Measurements from ENCODE around the gene PLK5.
A peak's percentile ranks its signal among the peaks of the same experiment; 100 is the strongest.

Gene PLK5

GRCh38 chr19:1488282-1488601, 35.6 kb upstream of the PLK5 start:
- H3K4me3 ChIP-seq (ENCODE audit: low read depth, low read length) = no peak overlapping the region
- no peak for DNase-seq (ENCODE audit: low read depth)
- no peak for TF ChIP-seq CTCF (IDR thresholded peaks at IDR 0.05; ENCODE audit: control insufficient read depth, extremely low read depth, insufficient read depth)

GRCh38 chr19:1489463-1490310, 34.2 kb upstream of the PLK5 start:
- H3K4me3 ChIP-seq (ENCODE audit: low read depth, low read length) = peak overlapping the region; percentile 69
- DNase-seq (ENCODE audit: low read depth) = no peak
- TF ChIP-seq CTCF (IDR thresholded peaks at IDR 0.05; ENCODE audit: control insufficient read depth, extremely low read depth, insufficient read depth) = no peak

GRCh38 chr19:1490311-1491113, 33.4 kb upstream of the PLK5 start, which contains the start of gene PCSK4:
Gene PCSK4, minus strand, starts transcription at chr19:1490350. Its CDS starts 4 bp downstream, at chr19:1490346.
- DNase-seq (ENCODE audit: low read depth) = peak; percentile 95
- peak within 1 kb of the TSS; percentile 69 for H3K4me3 ChIP-seq (ENCODE audit: low read depth, low read length)
- no peak for TF ChIP-seq CTCF (IDR thresholded peaks at IDR 0.05; ENCODE audit: control insufficient read depth, extremely low read depth, insufficient read depth)

- DNase-seq (ENCODE audit: low read depth) = no peak
- H3K4me3 ChIP-seq (ENCODE audit: low read depth, low read length) = peak within 1 kb of the TSS; percentile 69
- no peak for TF ChIP-seq CTCF (IDR thresholded peaks at IDR 0.05; ENCODE audit: control insufficient read depth, extremely low read depth, insufficient read depth)
Observed at GRCh38 chr19:1491114-1491848, 32.6 kb upstream of the PLK5 start, which contains the start of gene REEP6. Gene REEP6, plus strand, starts transcription at chr19:1491181. Its CDS starts 89 bp downstream, at chr19:1491270.

GRCh38 chr19:1491849-1492170, 32.1 kb upstream of the PLK5 start:
- no peak for TF ChIP-seq CTCF (IDR thresholded peaks at IDR 0.05; ENCODE audit: control insufficient read depth, extremely low read depth, insufficient read depth)
- no peak for DNase-seq (ENCODE audit: low read depth)
- peak overlapping the region; percentile 68 for H3K4me3 ChIP-seq (ENCODE audit: low read depth, low read length)

GRCh38 chr19:1492474-1493006, 31.3 kb upstream of the PLK5 start:
- TF ChIP-seq CTCF (IDR thresholded peaks at IDR 0.05; ENCODE audit: control insufficient read depth, extremely low read depth, insufficient read depth) = no peak
- DNase-seq (ENCODE audit: low read depth) = no peak
- no peak overlapping the region for H3K4me3 ChIP-seq (ENCODE audit: low read depth, low read length)
